HepG2 (cell line): ENCODE data around the gene CCDC83. TPM values are rescaled to one million over a fixed set of nuclear protein-coding genes. Genes with fewer than 3 reads are reported as not detected.

Experiments
- ATAC-seq: fragments of 200-7000 bp; cut with Tn5 transposase; 3 replicates; pipeline ENCODE4 v1.9.1; 2020; ENCODE audit warnings: mild to moderate bottlenecking, moderate library complexity
- BruUV-seq: library from RNA; stranded (reverse); fragments of 400-500 nt; replicated peaks from 2 replicates; lab custom pipeline; 2021; lab: Mats Ljungman, UMichigan
- CTCF ChIA-PET: fragments of 300-600 bp; formaldehyde crosslinking; extraction: SDS; loops from one replicate; lab custom pipeline; 2021; ENCODE audit warnings: low total read pairs, inconsistent platforms, low intra/inter-chr PET ratio; lab: Yijun Ruan, JAX
- POLR2A ChIA-PET: fragments of 350-600 bp; sonication (Branson Sonifier 250); formaldehyde crosslinking; loops from one replicate; lab custom pipeline; 2020; ENCODE audit warnings: antibody characterized with exemption, inconsistent platforms; lab: Yijun Ruan, JAX
- DNase-seq: peaks from one replicate; pipeline ENCODE4 v3.0.0-alpha.2; 2015; ENCODE audit warnings: low spot score
- FAIRE-seq: peaks from 3 replicates; lab custom pipeline; 2011; peaks lifted over from hg19 to GRCh38; lab: Jason Lieb, UNC
- H2AFZ ChIP-seq: one replicate; pipeline ENCODE4 v1.6.1; 2011; ENCODE audit warnings: low read length, inconsistent platforms
- H3K27ac ChIP-seq: fragments of 300-600 bp; 3 replicates; pipeline ENCODE4 v1.8.0; 2011; ENCODE audit warnings: mixed run types, mild to moderate bottlenecking, mixed read lengths, low read length, inconsistent platforms; ENCODE audit not compliant: insufficient read depth; ENCODE audit errors: extremely low read length
- H3K27me3 ChIP-seq, 2 experiments: fragments of 200-600 bp in 1 of 2; 2 replicates in 1 of 2; 3 replicates in 1 of 2; pipeline versions ENCODE4 v1.6.0 to v1.8.0; 2011; ENCODE audit warnings: low read length in 2 of 2, mild to moderate bottlenecking in 2 of 2, moderate library complexity in 2 of 2, inconsistent platforms in 1 of 2; ENCODE audit not compliant: insufficient read depth in 2 of 2, control insufficient read depth in 1 of 2
- H3K36me3 ChIP-seq, 2 experiments: fragments of 200-600 bp in 1 of 2; replicated peaks in 1 of 2; 2 replicates in 1 of 2; 3 replicates in 1 of 2; pipeline versions ENCODE4 v1.5.1 to v1.8.0; 2011; ENCODE audit warnings: low read length in 2 of 2, inconsistent platforms in 1 of 2; ENCODE audit not compliant: insufficient read depth in 2 of 2, control insufficient read depth in 1 of 2
- H3K4me1 ChIP-seq: 2 replicates; pipeline ENCODE4 v1.5.1; 2012; ENCODE audit warnings: low read length, inconsistent platforms; ENCODE audit not compliant: insufficient read depth
- H3K4me2 ChIP-seq: 2 replicates; pipeline ENCODE4 v1.6.0; 2011; ENCODE audit warnings: low read depth, low read length, inconsistent platforms
- H3K4me3 ChIP-seq, 3 experiments: fragments of 200-600 bp in 1 of 3; sonication (generic), shearing (Covaris generic) in 1 of 3; replicated peaks in 1 of 3; 2 replicates each; pipeline ENCODE4 v1.5.1; 2011 to 2016; ENCODE audit warnings: low read length in 3 of 3, inconsistent platforms in 2 of 3, low read depth in 2 of 3, mild to moderate bottlenecking in 2 of 3, control low read depth in 1 of 3, mixed read lengths in 1 of 3; ENCODE audit not compliant: insufficient read depth in 1 of 3
- H3K79me2 ChIP-seq: one replicate; pipeline ENCODE4 v1.6.1; 2011; ENCODE audit warnings: low read length, inconsistent platforms; ENCODE audit not compliant: insufficient read depth
- H3K9ac ChIP-seq: 2 replicates; pipeline ENCODE4 v1.6.0; 2011; ENCODE audit warnings: mild to moderate bottlenecking, low read depth, low read length, inconsistent platforms; ENCODE audit not compliant: insufficient read depth
- H3K9me3 ChIP-seq: 2 replicates; pipeline ENCODE4 v1.5.1; 2012; ENCODE audit warnings: mild to moderate bottlenecking, low read length
- H4K20me1 ChIP-seq: 2 replicates; pipeline ENCODE4 v1.6.0; 2011; ENCODE audit warnings: inconsistent platforms, mild to moderate bottlenecking, low read length, moderate library complexity; ENCODE audit not compliant: insufficient read depth
- ATF7 ChIP-seq, 2 experiments: fragments of 450-650 bp in 1 of 2; sonication (generic) in 1 of 2; formaldehyde crosslinking in 1 of 2; IDR thresholded peaks; 2 replicates each; pipeline versions ENCODE4 v1.4.0 to v1.6.1; 2016 to 2020; ENCODE audit warnings: antibody characterized with exemption in 1 of 2, mild to moderate bottlenecking in 1 of 2, missing genetic modification reagents in 1 of 2
- EP300 ChIP-seq, 3 experiments: sonication (generic) in 1 of 3; formaldehyde crosslinking in 1 of 3; IDR thresholded peaks; 2 replicates each; pipeline versions ENCODE4 v1.5.1 to v1.6.1; 2011 to 2020; ENCODE audit warnings: low read depth in 2 of 3, low read length in 2 of 3, borderline replicate concordance in 1 of 3, improper control_type of control experiment in 1 of 3, mild to moderate bottlenecking in 1 of 3, missing genetic modification reagents in 1 of 3, moderate library complexity in 1 of 3
- IRF2 ChIP-seq: IDR thresholded peaks from 2 replicates; pipeline ENCODE4 v1.6.1; 2018; ENCODE audit warnings: missing genetic modification reagents, missing compliant biosample characterization
- KLF15 ChIP-seq: sonication (generic); formaldehyde crosslinking; IDR thresholded peaks from 2 replicates; pipeline ENCODE4 v1.8.1; 2023; ENCODE audit warnings: borderline replicate concordance, mild to moderate bottlenecking, inconsistent platforms, missing genetic modification reagents, mixed read lengths
- KLF6 ChIP-seq: IDR thresholded peaks from 2 replicates; pipeline ENCODE4 v1.8.0; 2016; ENCODE audit warnings: missing biosample characterization, missing genetic modification reagents
- NCOA2 ChIP-seq: sonication (generic); formaldehyde crosslinking; IDR thresholded peaks from 2 replicates; pipeline ENCODE4 v1.8.0; 2022; ENCODE audit warnings: inconsistent platforms
- NCOA5 ChIP-seq: sonication (generic); formaldehyde crosslinking; IDR thresholded peaks from 2 replicates; pipeline ENCODE4 v1.4.0; 2020; ENCODE audit warnings: missing genetic modification reagents
- PPARG ChIP-seq: conservative IDR thresholded peaks from 2 replicates; pipeline ENCODE4 v1.6.1; 2016; ENCODE audit warnings: missing biosample characterization, missing genetic modification reagents
- RELA ChIP-seq: sonication (generic); formaldehyde crosslinking; IDR thresholded peaks from 2 replicates; pipeline ENCODE4 v1.4.0; 2020; ENCODE audit warnings: missing genetic modification reagents
- SIN3A ChIP-seq: IDR thresholded peaks from 2 replicates; pipeline ENCODE4 v1.6.1; 2011; ENCODE audit warnings: low read depth, mild to moderate bottlenecking, control low read depth, low read length, borderline replicate concordance
- SMC3 ChIP-seq: IDR thresholded peaks from 2 replicates; pipeline ENCODE4 v1.6.1; 2011; ENCODE audit warnings: low read length, improper control_type of control experiment
- SNAI1 ChIP-seq: sonication (generic); formaldehyde crosslinking; IDR thresholded peaks from 2 replicates; pipeline ENCODE4 v1.5.0; 2020; ENCODE audit warnings: mild to moderate bottlenecking, missing genetic modification reagents, borderline replicate concordance
- STAG1 ChIP-seq: sonication (generic); formaldehyde crosslinking; IDR thresholded peaks from 2 replicates; pipeline ENCODE4 v1.4.0; 2020; ENCODE audit warnings: missing genetic modification reagents
- ZNF367 ChIP-seq: sonication (generic); formaldehyde crosslinking; IDR thresholded peaks from 2 replicates; pipeline ENCODE4 v1.4.0; 2020; ENCODE audit warnings: missing genetic modification reagents, borderline replicate concordance
- ZNF546 ChIP-seq: sonication (generic); formaldehyde crosslinking; conservative IDR thresholded peaks from 2 replicates; pipeline ENCODE4 v1.8.1; 2023; ENCODE audit warnings: mild to moderate bottlenecking, missing genetic modification reagents
- ZNF569 ChIP-seq: sonication (generic); formaldehyde crosslinking; IDR thresholded peaks from 2 replicates; pipeline ENCODE4 v1.5.0; 2020; ENCODE audit warnings: mild to moderate bottlenecking, missing genetic modification reagents, moderate library complexity, borderline replicate concordance
- WGBS: methylation state at CpG from one replicate; pipeline ENCODE4 v1.1.6; 2017; ENCODE audit warnings: low lambda C conversion rate; 5-methylcytosine and 5-hydroxymethylcytosine counted together
- in situ Hi-C: cut with HindIII; loops from 2 replicates; pipeline ENCODE4 v1.10.0; 2017; ENCODE audit warnings: low pct_unique_long_range_greater_than_20kb; ENCODE audit not compliant: extremely low pct_ligation_motif_present
- intact Hi-C: fragments of 100-400 bp; cut with micrococcal nuclease; formaldehyde crosslinking; loops from one replicate; pipeline ENCODE4 v1.10.0; 2022; ENCODE audit not compliant: unreplicated experiment
- polyA plus RNA-seq, 8 experiments: library from polyadenylated mRNA; depleted of rRNA in 3 of 8; stranded (reverse) in 7 of 8; unstranded in 1 of 8; fragments of >200 nt; fragmentation: Illumina TruSeq in 4 of 8; extraction: Trizol in 4 of 8; gene quantifications; 2 replicates each; pipeline versions ENCODE4 v1.2.1 to v1.2.3, GENCODE V29; 2011 to 2016; ENCODE audit warnings: low read depth in 4 of 8, missing spikeins in 1 of 8, mixed read lengths in 1 of 8; ENCODE audit not compliant: insufficient read depth in 1 of 8
- total RNA-seq, 5 experiments: library from RNA; depleted of rRNA; stranded (reverse); fragments of >200 nt; fragmentation: Illumina TruSeq; extraction: Trizol; gene quantifications; 2 replicates each; pipeline ENCODE4 v1.2.3, GENCODE V29; 2016; ENCODE audit warnings: low read depth in 1 of 5
- TF ChIP-seq, protein P1 (sequence below): sonication (generic); formaldehyde crosslinking; IDR thresholded peaks from 2 replicates; pipeline ENCODE4 v1.4.0; 2020; ENCODE audit warnings: missing genetic modification reagents
- TF ChIP-seq, protein P2 (sequence below): sonication (generic); formaldehyde crosslinking; IDR thresholded peaks from 2 replicates; pipeline ENCODE4 v1.4.0; 2020; ENCODE audit warnings: mild to moderate bottlenecking, missing genetic modification reagents
- TF ChIP-seq, protein P3 (sequence below): sonication (generic); formaldehyde crosslinking; IDR thresholded peaks from 2 replicates; pipeline ENCODE4 v1.9.0; 2021; ENCODE audit warnings: missing genetic modification reagents, borderline replicate concordance

The CCDC83 gene
- total and polyA plus RNA-seq, 2 of the 13 experiments (the other 11 are each of a cell fraction or from before 2014, with no cell fraction given), result not detected

DNA sequence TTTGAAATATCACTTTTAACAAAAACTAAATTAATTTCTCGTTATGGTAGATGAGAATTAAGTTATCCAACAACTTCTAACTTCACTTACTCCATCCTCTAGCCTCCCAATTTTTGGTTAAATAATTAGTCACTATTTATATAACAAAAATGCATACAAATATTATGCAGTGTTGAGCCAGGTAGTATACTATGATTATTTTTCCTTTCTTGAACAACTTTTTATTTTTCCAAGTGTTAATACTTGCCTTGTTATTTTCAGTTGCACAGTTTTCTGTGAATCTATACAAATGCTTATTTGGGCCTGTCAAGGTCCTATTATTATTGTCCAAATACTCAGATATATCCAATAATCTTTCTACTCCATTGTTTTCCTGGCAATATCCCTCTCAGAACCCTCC lies 19.9 kb upstream of the CCDC83 start:
- 0% methylated on average over 1 of the region's 1 CpG for WGBS
- H3K79me2 ChIP-seq, result no peaks in the 10 kb centered on the region
- ChIA-PET POLR2A (no interaction called here), CTCF (no interaction called here)
- ATAC-seq, result no peak
- in situ Hi-C loops, result no loop called here
- H3K9me3 ChIP-seq, result no peaks in the 10 kb centered on the region
- H3K4me3 ChIP-seq, result no peak overlapping the region
- H3K4me1 ChIP-seq, result no peaks in the 10 kb centered on the region
- no peaks in the 10 kb centered on the region for H3K27me3 ChIP-seq
- H4K20me1 ChIP-seq, result no peaks in the 10 kb centered on the region
- H2AFZ ChIP-seq, result no peak overlapping the region
- no peak overlapping the region for H3K27ac ChIP-seq
- H3K36me3 ChIP-seq, result no peaks in the 10 kb centered on the region
- no peak overlapping the region for H3K9ac ChIP-seq
- no TSS peak for BruUV-seq
- TF ChIP-seq PPARG (CRISPR knock-in tag) (no peak), ZNF546 (CRISPR knock-in tag) (no peak), KLF6 (CRISPR knock-in tag) (no peak), NCOA2 (no peak), SIN3A (no peak), SNAI1 (CRISPR knock-in tag) (no peak), ZNF367 (CRISPR knock-in tag) (no peak), STAG1 (CRISPR knock-in tag) (no peak), ATF7 (IDR thresholded peaks at IDR 0.05) (no peak), ATF7 (CRISPR knock-in tag; IDR thresholded peaks at IDR 0.05) (no peak), IRF2 (CRISPR knock-in tag) (no peak), ZNF569 (no peak), KLF15 (CRISPR knock-in tag) (no peak), EP300 (IDR thresholded peaks at IDR 0.05; ENCODE audit: low read depth in 2 of 2, low read length in 2 of 2) (no peak), EP300 (CRISPR knock-in tag; IDR thresholded peaks at IDR 0.05; ENCODE audit: borderline replicate concordance) (no peak), NCOA5 (CRISPR knock-in tag) (no peak), SMC3 (no peak), RELA (no peak)
- TF ChIP-seq, protein P1, sequence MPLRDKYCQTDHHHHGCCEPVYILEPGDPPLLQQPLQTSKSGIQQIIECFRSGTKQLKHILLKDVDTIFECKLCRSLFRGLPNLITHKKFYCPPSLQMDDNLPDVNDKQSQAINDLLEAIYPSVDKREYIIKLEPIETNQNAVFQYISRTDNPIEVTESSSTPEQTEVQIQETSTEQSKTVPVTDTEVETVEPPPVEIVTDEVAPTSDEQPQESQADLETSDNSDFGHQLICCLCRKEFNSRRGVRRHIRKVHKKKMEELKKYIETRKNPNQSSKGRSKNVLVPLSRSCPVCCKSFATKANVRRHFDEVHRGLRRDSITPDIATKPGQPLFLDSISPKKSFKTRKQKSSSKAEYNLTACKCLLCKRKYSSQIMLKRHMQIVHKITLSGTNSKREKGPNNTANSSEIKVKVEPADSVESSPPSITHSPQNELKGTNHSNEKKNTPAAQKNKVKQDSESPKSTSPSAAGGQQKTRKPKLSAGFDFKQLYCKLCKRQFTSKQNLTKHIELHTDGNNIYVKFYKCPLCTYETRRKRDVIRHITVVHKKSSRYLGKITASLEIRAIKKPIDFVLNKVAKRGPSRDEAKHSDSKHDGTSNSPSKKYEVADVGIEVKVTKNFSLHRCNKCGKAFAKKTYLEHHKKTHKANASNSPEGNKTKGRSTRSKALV (CRISPR knock-in tag), result no peak
- TF ChIP-seq, protein P2, sequence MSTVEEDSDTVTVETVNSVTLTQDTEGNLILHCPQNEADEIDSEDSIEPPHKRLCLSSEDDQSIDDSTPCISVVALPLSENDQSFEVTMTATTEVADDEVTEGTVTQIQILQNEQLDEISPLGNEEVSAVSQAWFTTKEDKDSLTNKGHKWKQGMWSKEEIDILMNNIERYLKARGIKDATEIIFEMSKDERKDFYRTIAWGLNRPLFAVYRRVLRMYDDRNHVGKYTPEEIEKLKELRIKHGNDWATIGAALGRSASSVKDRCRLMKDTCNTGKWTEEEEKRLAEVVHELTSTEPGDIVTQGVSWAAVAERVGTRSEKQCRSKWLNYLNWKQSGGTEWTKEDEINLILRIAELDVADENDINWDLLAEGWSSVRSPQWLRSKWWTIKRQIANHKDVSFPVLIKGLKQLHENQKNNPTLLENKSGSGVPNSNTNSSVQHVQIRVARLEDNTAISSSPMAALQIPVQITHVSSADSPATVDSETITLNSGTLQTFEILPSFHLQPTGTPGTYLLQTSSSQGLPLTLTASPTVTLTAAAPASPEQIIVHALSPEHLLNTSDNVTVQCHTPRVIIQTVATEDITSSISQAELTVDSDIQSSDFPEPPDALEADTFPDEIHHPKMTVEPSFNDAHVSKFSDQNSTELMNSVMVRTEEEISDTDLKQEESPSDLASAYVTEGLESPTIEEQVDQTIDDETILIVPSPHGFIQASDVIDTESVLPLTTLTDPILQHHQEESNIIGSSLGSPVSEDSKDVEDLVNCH (CRISPR knock-in tag), result no peak
- TF ChIP-seq, protein P3, sequence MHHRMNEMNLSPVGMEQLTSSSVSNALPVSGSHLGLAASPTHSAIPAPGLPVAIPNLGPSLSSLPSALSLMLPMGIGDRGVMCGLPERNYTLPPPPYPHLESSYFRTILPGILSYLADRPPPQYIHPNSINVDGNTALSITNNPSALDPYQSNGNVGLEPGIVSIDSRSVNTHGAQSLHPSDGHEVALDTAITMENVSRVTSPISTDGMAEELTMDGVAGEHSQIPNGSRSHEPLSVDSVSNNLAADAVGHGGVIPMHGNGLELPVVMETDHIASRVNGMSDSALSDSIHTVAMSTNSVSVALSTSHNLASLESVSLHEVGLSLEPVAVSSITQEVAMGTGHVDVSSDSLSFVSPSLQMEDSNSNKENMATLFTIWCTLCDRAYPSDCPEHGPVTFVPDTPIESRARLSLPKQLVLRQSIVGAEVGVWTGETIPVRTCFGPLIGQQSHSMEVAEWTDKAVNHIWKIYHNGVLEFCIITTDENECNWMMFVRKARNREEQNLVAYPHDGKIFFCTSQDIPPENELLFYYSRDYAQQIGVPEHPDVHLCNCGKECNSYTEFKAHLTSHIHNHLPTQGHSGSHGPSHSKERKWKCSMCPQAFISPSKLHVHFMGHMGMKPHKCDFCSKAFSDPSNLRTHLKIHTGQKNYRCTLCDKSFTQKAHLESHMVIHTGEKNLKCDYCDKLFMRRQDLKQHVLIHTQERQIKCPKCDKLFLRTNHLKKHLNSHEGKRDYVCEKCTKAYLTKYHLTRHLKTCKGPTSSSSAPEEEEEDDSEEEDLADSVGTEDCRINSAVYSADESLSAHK (CRISPR knock-in tag), result no peak
- FAIRE-seq, result no peak
- no peak overlapping the region for H3K4me2 ChIP-seq
- intact Hi-C loops, result no loop called here
- no peak for DNase-seq
